22Rv1 (cell line): Measurements from ENCODE around the gene STRA6.

ENCODE experiments used
- H3K27ac ChIP-seq: fragments of 450-650 bp; 2 replicates; pipeline ENCODE4 v1.5.1; 2017
- CTCF ChIP-seq: fragments of 450-650 bp; IDR thresholded peaks from 2 replicates; pipeline ENCODE4 v1.5.1; 2017; ENCODE audit warnings: mild to moderate bottlenecking
- ZFX ChIP-seq: fragments of 450-650 bp; IDR thresholded peaks from 2 replicates; pipeline ENCODE4 v1.6.1; 2017; ENCODE audit warnings: antibody characterized with exemption, borderline replicate concordance

Gene STRA6

GRCh38 chr15:74233851-74234597 is 31.4 kb upstream of the STRA6 start:
- H3K27ac ChIP-seq, result no peak overlapping the region
- TF ChIP-seq CTCF (no peak), ZFX (no peak)

GRCh38 chr15:74233373-74233772 is 30.8 kb upstream of the STRA6 start:
- H3K27ac ChIP-seq, result no peak overlapping the region
- no peak for TF ChIP-seq ZFX
- no peak for TF ChIP-seq CTCF

- H3K27ac ChIP-seq, result no peak overlapping the region
- no peak for TF ChIP-seq CTCF
- TF ChIP-seq ZFX, result no peak
Observed at GRCh38 chr15:74231475-74231874, 28.9 kb upstream of the STRA6 start.

GRCh38 chr15:74229686-74230085 is 27.1 kb upstream of the STRA6 start:
- TF ChIP-seq CTCF (no peak), ZFX (no peak)
- no peak overlapping the region for H3K27ac ChIP-seq

GRCh38 chr15:74228723-74229081 is 26.1 kb upstream of the STRA6 start:
- no peak overlapping the region for H3K27ac ChIP-seq
- TF ChIP-seq CTCF (no peak), ZFX (no peak)

- no peak overlapping the region for H3K27ac ChIP-seq
Observed at GRCh38 chr15:74227968-74228722, 25.6 kb upstream of the STRA6 start.

More at GRCh38 chr15:74227968-74228722, 25.6 kb upstream of the STRA6 start:
- TF ChIP-seq CTCF (no peak), ZFX (no peak)
